HL-60 (cell line): ENCODE results near the gene ALG8.

Experiments used
- REST ChIP-seq: IDR thresholded peaks from 2 replicates; pipeline ENCODE4 v1.6.1; 2012; ENCODE audit warnings: low read depth; ENCODE audit not compliant: insufficient replicate concordance
- TF ChIP-seq, protein P1 (sequence below): IDR thresholded peaks from one replicate; pipeline ENCODE4 v1.5.1; 2011; ENCODE audit warnings: low read length, control low read depth, inconsistent platforms; ENCODE audit not compliant: insufficient read depth

DNA sequence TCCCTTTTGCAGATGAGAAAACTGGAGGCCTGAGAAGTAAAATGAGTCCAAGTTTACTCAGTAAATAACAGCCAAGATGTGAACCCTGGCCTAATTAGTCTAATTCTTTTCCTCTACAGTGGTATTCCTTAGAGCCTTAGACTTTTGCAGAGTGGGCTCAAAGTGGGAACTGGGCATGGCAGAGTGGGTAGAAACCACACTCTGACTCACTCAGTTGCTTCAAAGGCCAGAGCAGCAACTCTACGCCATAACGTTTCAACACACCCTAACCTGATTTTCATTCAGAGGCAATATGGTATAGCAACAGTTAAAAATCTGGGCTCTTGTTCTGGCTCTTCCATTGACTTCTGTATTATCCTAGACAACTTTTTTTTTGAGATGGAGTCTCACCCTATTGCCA, 73.0 kb downstream of the ALG8 start:
- TF ChIP-seq REST, result no peak
- TF ChIP-seq, protein P1, sequence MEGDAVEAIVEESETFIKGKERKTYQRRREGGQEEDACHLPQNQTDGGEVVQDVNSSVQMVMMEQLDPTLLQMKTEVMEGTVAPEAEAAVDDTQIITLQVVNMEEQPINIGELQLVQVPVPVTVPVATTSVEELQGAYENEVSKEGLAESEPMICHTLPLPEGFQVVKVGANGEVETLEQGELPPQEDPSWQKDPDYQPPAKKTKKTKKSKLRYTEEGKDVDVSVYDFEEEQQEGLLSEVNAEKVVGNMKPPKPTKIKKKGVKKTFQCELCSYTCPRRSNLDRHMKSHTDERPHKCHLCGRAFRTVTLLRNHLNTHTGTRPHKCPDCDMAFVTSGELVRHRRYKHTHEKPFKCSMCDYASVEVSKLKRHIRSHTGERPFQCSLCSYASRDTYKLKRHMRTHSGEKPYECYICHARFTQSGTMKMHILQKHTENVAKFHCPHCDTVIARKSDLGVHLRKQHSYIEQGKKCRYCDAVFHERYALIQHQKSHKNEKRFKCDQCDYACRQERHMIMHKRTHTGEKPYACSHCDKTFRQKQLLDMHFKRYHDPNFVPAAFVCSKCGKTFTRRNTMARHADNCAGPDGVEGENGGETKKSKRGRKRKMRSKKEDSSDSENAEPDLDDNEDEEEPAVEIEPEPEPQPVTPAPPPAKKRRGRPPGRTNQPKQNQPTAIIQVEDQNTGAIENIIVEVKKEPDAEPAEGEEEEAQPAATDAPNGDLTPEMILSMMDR, result no peak
